HG03354 (cell line): ENCODE measurements around the gene IGHMBP2.
"Not testable (repeated sequence)": the region's sequence is repeated elsewhere in the genome, so short reads cannot be mapped to it uniquely, and the experiment has no call there.

ENCODE experiments used
- ATAC-seq: cut with Tn5 transposase; IDR thresholded peaks from one replicate; pipeline ENCODE4 v1.9.1; 2021; ENCODE audit warnings: mild to moderate bottlenecking; ENCODE audit not compliant: unreplicated experiment, poor library complexity, severe bottlenecking

IGHMBP2 gene

GRCh38 chr11:68956547-68957254 is 53.0 kb downstream of the IGHMBP2 start:
- ATAC-seq: no peak

GRCh38 chr11:68958211-68958610 is 54.5 kb downstream of the IGHMBP2 start:
- no peak for ATAC-seq

GRCh38 chr11:68959465-68960293 is 56.0 kb downstream of the IGHMBP2 start:
- ATAC-seq: no peak

- ATAC-seq: no peak
Observed at GRCh38 chr11:68960294-68961071, 56.8 kb downstream of the IGHMBP2 start.

GRCh38 chr11:68961245-68961644 is 57.6 kb downstream of the IGHMBP2 start:
- no peak for ATAC-seq

- ATAC-seq: no peak
Observed at GRCh38 chr11:68962527-68963250, 59.0 kb downstream of the IGHMBP2 start.

- no peak for ATAC-seq
Observed at GRCh38 chr11:68963779-68964178, 60.1 kb downstream of the IGHMBP2 start.

- ATAC-seq: no peak
Observed at GRCh38 chr11:68965901-68966853, 62.5 kb downstream of the IGHMBP2 start.

GRCh38 chr11:68966894-68967780 is 63.4 kb downstream of the IGHMBP2 start:
- ATAC-seq: no peak

- ATAC-seq: no peak
Observed at GRCh38 chr11:68968306-68969250, 64.9 kb downstream of the IGHMBP2 start.

GRCh38 chr11:68969386-68969785 is 65.7 kb downstream of the IGHMBP2 start:
- no peak for ATAC-seq

- no peak for ATAC-seq
Observed at GRCh38 chr11:68970921-68971636, 67.4 kb downstream of the IGHMBP2 start.

GRCh38 chr11:68973219-68973618 is 69.5 kb downstream of the IGHMBP2 start:
- ATAC-seq: no peak

- not testable (repeated sequence) for ATAC-seq
Observed at GRCh38 chr11:68973706-68974105, 70.0 kb downstream of the IGHMBP2 start.

GRCh38 chr11:68974421-68975194 is 70.9 kb downstream of the IGHMBP2 start:
- ATAC-seq: no peak
